GM21529 (cell line): ENCODE results near the gene TOMM20.

ENCODE experiments used
- ATAC-seq: cut with Tn5 transposase; IDR thresholded peaks from one replicate; pipeline ENCODE4 v1.9.1; 2021; ENCODE audit not compliant: unreplicated experiment

The TOMM20 gene

DNA sequence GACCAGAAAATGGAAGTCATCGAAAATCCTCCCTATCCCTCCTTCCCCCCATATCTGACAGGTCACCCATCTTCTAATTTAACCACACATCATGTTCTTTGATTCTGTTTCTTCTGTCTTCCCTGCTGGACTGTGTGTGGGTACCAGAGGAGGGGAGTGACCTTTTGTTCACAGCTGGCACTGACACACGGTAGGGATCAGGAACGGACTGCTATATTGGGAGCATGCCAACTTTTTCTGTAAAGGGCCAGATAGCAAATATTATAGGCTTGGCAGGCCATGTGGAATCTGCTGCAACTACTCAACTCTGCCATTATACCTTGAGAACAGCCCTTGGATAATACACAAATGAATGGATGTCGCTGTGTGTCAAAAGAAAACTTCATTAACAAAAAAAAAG lies 7.5 kb upstream of the TOMM20 start:
- no peak for ATAC-seq

DNA sequence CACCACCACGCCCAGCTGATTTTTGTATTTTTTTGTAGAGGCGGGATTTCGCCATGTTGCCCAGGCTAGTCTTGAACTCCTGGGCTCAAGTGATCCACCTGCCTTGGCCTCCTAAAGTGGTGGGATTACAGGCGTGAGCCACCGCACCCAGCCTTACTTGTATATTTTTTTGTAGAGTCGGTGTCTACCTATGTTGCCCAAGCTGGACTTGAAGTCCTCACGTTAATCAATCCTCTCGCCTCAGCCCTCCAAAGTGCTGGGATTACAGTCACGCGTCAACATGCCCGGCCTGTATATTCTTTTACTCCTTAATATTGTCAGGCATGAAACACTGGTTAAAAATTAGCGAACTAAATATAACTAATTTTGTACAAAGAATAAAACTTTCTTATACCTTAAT lies 5.5 kb upstream of the TOMM20 start:
- no peak for ATAC-seq

DNA sequence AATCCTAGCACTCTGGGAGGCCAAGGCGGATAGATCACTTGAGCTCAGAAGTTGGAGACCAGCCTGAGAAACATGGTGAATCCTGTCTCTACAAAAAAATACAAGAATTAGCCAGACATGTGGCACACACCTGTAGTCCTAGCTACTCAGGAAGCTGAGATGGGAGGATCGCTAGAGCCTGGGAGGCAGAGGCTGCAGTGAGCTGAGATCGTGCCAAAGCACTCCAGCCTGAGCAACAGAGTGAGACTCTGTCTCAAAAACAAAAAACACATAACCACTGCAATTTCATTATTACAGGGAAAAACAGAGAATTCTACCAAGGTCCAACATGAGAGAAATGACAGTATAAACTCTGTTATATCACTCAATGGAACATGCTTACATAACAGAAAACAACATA lies 4.4 kb upstream of the TOMM20 start:
- ATAC-seq: no peak

DNA sequence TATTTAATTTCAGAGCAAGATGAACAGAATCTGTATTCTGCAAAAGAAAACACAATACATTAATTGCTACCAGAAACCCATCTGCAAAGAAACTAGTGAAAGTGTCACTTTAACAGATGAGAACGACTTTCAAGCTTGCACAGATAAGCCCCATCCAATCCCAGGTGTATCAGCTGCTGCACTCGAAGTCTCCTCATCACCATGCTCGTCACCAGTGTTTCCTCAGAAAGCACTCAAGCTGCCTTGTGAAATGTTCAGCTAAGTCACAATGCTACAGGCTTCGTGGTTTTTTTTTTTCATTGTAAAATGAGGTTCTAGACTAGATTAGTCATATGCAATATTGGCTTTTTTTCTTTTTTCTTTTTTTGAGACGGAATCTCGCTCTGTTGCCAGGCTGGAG lies 3.3 kb upstream of the TOMM20 start:
- no peak for ATAC-seq

DNA sequence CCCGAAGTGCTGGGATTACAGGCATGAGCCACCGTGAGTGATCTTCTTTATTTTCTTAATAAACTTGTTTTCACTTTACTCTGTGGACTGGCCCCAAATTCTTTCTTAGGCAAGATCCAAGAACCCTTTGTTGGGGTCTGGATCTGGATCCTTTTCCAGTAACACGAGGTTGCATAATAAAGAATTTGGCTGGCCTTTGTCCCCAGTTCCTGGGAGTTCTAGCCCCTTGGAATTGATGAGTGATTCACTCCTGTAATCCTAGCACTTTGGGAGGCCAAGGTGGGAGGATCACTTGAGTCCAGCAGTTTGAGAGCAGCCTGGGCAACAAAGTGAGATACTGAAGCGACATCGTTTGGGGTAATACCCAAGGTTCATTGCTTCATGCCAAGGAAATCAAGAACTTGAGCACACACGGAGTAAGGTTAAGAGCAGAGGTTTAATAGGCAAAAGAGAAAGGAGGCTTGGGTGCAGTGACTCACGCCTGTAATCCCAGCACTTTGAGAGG lies 2.2 kb upstream of the TOMM20 start:
- no peak for ATAC-seq

DNA sequence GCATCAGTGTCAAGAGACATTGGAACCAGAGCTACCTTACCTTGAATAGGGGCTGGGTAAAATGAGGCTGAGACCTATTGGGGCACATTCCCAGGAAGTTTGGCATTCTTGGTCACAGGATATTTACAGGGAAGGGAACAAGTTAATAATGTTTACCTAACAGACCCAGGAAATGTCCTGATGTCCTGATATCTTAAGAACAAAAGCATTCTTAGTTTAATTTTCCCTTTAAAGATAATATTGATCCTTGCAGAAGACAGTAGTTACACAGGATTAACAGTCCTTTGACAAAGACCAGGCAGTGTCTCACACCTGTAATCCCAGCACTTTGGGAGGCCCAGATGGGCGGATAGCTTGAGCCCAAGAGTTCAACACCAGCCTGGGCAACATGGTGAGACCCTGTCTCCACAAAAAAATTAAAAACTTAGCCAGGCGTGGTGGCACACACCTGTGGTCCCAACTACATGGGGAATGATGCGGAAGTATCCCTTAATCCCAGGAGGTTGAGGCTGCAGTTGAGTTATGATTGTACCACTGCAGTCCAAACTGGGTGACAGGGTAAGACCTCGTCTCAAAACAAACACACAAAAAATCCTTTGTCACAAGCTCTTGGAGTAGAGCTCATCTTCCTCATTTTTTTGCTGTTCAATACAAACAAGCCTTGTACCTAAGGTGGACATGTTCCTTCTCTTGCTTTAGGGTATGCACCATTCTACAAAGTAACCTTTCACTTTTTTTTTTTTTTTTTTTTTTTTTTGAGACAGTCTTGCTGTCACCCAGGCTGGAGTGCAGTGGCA lies 1.3 kb upstream of the TOMM20 start:
- no peak for ATAC-seq

DNA sequence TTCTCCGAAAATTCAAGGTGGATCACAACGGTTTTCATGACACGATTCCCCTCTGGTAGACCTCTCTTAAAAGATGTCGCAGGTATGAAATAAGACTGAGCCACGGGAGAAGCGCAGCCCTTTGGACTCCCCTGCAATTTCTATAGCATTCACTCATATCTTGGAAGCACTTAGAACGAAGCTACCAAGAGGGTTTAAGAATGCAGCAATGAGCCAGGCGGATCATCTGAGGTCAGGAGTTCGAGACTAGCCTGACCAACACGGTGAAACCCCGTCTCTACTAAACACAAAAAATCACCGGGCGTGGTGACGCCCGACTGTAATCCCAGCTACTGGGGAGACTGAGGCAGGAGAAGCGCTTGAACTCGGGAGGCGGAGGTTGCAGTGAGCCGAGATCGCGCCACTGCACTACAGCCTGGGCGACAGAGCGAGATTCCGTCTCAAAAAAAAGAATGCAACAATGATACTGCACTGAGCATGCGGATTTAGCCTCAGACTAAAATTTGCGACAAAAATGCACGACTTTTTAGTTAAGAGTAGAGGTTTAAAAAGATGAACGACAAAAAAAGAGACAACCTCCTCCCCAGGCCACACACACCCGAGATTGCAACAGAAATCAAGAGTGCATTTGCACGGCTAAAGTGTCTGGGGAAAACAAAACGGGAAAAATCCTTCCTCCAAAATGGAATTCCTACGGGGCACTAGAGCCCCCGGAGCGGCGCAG lies 743 bp downstream of the TOMM20 start:
- ATAC-seq: no peak

DNA sequence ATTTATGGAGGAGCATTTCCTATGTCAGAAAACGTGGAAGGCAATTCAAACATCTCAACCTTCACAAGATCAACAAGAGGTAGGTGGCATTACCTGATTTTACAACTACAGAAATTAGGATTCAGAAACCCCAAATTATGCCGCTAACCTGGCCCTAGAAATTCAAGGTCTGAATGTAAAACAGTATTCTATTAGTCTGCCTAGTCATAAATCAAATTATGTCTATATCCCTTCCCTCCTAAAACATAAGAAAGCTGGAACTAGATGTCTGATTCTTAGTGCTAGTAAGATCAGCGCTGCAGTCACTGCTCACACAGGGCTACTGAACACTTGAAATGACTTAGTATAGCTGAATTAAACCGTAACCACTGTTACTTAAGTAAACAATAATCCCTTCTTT lies 1.4 kb downstream of the TOMM20 start:
- ATAC-seq: no peak

DNA sequence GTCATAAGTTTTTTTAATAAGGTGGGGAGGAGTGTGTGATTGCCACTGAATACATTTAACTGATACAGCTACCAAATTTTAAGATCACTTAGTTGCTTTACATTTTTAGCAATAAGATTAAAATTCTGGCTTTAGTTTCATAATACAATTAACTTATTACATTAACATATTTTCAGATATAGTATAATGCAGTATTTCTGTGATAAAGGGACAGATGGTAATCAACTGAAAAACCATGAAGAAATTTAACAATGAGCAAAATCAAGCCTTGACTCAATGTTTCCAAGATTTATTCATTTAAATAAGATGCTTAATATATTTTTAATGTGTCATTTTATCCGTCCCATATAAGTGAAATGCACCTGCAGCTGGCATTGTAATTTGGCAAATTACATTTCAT lies 4.0 kb downstream of the TOMM20 start:
- ATAC-seq: no peak

DNA sequence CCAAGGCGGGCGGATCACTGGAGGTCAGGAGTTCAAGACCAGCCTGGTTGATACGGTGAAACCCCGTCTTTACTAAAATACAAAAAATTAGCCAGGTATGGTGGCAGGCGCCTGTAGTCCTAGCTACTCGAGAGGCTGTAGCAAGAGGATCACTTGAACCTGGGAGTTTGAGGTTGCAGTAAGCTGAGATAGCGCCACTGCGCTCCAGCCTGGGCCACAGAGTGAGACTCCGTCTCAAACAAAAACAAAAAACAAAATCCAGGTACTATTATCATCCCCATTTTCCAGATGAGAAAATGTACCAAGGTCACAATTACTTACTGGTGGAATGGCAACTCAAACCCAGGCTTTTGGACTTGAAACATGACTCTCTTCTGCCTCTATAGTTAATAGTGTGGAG lies 4.5 kb downstream of the TOMM20 start:
- ATAC-seq: no peak

DNA sequence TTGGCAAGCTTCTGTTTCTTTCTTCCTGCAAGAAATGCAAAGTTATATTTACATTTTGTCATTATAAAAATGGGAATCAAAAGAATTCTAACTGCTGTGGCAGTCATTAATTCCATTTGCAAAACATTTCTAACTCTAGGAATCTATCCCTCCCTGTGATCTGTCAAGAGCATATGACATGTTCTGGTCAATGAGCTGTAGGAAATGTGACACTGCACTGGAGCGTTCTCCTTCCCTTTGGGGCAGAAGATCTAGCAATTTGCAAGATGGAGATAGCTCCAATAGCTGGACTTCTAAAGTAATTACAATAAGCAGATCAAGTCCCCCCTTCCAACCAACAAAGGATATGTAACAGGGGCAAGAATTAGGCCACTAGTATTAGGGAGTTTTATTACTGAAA lies 6.3 kb downstream of the TOMM20 start:
- ATAC-seq: no peak

DNA sequence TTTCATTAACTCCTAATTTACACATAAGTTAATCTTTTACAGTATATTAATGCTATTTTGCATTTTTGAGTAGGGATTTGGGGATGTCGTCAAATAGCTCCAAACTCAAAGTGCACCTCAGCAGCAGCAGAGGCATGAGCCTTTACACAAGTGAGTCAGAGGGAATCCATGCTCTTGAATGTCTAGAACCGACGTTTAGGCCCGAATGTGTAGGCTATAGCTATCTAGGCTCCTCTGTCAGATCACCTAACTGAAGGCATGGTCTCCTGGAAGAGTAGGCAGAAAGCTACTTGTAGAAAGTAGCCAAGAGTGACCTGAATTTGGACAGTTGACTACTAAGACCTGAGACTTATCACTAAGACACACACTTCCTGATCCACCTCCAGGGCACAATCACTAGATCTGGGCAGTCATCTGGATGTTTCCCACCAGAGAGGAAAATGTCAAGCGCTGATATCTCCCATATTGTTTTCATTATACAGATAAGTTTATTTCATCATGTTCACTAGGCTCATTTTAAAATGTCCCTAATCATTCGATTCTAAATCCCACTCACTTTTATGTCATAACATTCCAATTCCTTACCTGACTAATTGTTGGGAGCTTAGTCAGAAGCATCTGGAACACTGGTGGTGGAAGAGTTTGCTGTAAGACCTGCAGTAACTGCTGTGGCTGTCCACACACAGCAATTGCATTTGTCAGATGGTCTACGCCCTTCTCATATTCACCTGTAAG lies 15.3 kb downstream of the TOMM20 start:
- ATAC-seq: no peak

DNA sequence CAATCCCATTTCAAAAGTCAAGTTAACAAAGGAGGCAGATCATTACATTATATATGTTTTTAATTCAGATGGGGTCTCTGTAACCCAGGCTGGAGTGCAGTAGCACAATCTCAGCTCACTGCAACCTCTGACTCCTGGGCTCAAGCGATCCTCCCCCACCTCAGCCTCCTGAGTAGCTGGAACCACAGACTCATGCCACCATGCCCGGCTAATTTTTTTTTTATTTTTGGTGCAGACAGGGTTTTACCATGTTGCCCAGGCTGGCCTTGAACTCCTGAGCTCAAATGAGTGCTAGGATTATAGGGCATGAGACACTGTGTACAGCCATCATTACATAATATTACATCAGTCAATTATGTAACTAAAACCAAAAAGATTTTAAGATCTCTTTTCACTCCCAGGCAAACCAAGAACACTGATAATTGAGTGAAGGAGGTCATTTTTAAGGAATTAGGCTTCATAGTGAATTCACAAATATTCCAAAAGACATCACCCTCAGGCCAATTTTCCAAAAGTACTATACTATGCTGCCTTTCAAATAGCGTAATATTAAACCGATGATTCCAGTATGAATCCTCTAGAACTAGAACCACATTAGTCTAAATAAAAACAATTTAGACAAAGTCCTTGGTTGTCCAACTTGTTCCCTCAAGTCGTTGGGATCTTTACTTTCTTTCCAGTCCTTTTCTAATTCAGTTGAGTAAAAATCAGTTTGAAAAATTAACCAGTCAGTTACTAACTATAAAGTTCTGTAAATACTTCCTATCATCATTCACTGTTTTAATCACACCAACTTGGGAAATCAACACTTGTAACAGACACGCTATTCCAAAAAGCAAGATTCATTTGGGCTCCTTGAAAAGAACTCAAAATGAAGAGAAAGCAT lies 16.1 kb downstream of the TOMM20 start:
- no peak for ATAC-seq

DNA sequence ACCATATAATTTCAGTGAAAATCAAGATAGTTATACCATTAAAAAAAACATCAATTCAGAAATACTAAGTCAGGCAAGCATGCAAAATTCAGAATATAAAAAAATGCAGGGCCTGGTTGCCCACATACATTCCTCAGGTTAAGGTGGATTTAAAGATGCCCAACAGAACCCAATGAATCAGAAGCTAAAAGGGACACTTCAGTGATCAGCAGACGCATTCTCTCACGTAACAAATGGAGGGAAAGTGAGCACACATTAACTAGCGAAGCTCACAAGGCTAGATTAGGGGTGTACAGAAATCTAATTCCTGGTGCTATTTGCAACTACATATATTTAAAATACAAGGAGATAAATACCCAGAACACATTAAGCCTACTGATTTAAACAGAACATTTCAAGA lies 17.5 kb downstream of the TOMM20 start:
- no peak for ATAC-seq

DNA sequence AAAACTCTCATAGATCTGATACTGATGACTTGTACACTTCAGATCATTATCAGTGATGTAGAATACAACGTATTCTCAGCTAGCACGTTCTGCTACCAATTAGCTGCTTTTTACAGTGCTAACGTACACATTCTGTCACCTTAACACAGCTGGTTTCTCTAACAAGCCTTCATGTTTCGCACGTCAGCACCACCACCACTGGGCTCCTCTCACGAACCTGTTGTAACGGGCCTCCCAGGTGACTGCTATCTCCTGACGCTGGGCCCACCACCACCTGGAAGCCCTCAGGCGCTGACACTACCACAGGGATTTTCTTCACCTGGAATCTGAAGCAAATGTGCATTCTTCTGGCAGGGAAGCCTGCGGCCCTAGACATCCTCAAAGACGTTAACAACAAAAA lies 19.8 kb downstream of the TOMM20 start:
- ATAC-seq: no peak

DNA sequence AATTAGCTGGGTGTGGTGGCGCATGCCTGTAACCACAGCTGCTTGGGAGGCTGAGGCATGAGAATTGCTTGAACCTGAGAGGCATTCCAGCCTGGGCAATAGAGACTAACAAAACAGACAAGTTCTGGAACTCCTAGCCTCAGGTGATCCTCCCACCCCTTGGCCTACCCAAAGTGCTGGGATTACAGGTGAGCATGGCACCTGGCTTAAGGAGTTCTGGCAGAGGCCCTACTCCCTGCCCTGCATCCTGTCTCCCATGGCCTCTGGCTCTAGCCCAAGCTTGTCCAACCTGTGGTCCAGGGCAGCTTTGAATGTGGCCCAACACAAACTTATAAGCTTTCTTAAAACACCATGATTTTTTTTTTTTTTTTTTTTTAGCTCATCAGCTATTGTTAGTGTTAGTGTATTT lies 20.4 kb downstream of the TOMM20 start:
- no peak for ATAC-seq

DNA sequence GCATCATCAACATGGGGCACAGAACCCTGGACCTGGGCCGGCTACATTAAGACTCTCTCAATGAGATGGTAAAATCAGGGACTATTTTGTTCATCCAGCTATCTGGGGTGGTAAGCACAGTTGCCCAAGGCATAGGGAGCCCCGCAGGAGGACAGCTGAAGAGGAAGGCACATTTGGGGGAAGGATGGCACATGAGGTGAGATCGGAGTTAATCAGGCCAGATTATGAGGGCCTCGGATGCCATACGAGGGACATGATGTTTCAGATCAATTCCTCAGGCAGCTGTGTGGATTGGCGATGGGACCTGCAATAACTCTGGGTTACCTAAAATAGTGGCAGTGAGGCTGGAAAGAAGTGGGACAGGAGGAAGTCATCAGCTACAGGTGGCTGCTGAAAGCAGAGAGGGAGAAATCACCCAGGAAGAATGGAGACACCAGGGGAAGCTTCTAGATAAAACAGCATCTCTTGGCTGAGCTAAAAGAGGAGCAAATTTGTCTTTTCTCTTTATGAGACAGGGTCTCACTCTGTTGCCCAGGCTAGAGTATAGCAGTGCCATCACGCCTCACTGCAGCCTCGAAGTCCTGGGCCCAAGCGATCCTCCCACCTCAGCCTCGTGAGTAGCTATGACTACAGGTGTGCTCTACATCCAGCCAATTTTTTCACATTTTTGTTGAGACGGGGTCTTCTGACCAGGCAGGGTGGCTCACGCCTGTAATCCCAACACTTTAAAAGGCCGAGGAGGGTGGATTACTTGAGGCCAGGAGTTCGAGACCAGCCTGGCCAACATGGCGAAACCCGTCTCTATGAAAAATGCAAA lies 21.1 kb downstream of the TOMM20 start:
- no peak for ATAC-seq

DNA sequence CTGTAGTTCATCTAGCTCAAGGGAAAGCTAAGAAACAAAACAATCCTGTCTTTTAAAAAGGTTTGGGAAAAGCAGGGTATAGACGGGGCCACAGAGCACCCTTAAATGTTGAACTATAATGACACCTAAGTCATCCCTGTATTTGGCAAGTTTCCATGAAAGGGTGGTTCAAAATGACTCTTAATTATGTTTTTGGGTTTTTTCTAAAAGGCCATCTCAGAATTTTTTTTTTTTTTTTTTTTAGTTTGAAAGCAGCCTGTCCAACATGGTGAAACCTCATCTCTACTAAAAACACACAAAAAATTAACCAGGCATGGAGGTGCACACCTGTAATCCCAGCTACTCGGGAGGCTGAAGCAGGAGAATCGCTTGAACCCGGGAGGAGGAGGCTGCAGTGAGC lies 22.2 kb downstream of the TOMM20 start:
- ATAC-seq: no peak

DNA sequence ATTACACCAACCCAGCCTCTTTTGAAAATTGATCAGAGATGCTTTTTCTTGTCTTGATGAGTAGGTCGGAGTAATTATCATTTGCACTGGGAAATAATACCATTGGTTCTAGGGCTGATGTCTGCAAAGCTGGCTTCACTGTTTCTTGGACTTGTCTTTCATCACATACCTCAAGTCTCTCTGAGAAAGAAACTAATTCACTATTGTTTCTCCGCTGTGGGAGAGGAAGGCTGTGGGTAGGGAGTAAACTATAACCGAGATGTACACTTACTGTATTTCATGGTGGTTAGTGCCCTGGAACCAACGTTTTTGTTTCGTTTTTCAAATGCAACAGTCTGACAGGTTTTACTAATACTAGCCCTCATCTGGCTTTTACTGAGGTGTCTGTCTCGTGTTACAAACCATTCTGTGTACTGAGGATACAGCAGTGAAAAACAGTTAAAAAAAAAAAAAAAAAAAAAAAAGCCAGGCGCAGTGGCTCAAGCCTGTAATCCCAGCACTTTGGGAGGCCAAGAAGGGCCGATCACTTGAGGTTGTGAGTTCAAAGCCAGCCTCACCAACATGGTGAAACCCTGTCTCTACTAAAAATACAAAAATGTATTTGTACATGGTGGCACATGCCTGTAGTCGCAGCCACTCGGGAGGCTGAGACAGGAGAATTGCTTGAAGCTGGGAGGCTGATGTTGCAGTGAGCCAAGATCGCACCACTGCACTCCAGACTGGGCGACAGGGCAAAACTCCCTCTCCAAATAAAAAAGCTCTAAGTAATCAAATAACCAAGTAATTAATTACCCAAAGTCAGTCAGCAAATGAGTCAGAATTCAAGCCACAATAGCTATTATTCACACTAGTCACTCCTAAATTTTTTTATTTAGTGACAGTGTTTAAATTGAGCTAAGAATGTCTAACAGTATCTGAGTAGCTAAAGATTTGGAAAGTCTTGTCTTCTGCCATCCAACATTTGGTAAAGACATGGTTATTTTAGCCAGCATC lies 23.3 kb downstream of the TOMM20 start:
- peak; percentile 90 for ATAC-seq
